Gastrocnemius medialis (tissue), 4 donors: ENCODE results near the gene CHRM1.

Experiments
- CTCF ChIP-seq, 5 experiments: fragments of 450-650 bp in 3 of 5; fragments of 200-600 bp in 2 of 5; sonication (generic) in 2 of 5; IDR thresholded peaks in 4 of 5; conservative IDR thresholded peaks in 1 of 5; 1 replicate in 4 of 5; 2 replicates in 1 of 5; pipeline ENCODE4 v1.5.1; 2016 to 2019; ENCODE audit warnings: antibody characterized with exemption in 5 of 5, mild to moderate bottlenecking in 3 of 5, moderate library complexity in 3 of 5
- POLR2A ChIP-seq, 2 donors: fragments of 450-650 bp; IDR thresholded peaks; one replicate each; pipeline ENCODE4 v1.6.1; 2017; ENCODE audit warnings: antibody characterized with exemption in 2 of 2, mild to moderate bottlenecking in 2 of 2, moderate library complexity in 2 of 2

- TF ChIP-seq CTCF (IDR thresholded peaks at IDR 0.05 in 4 of 5, conservative IDR thresholded peaks at IDR 0.05 in 1 of 5): no peak
- no peak for TF ChIP-seq POLR2A (IDR thresholded peaks at IDR 0.05)
Measured at GRCh38 chr11:62911137-62912130, 9.7 kb downstream of the CHRM1 start.
